HEK293T (cell line): ENCODE results near the gene MYL6B.

Experiments
- BHLHE40 ChIP-seq: fragments of 450-650 bp; IDR thresholded peaks from 2 replicates; pipeline ENCODE4 v1.6.1; 2016; ENCODE audit warnings: mild to moderate bottlenecking, moderate library complexity, borderline replicate concordance
- FOXA1 ChIP-seq: fragments of 450-650 bp; IDR thresholded peaks from 2 replicates; pipeline ENCODE4 v1.6.1; 2016; ENCODE audit warnings: mild to moderate bottlenecking
- L3MBTL2 ChIP-seq: fragments of 450-650 bp; conservative IDR thresholded peaks from 2 replicates; pipeline ENCODE4 v1.6.1; 2016; ENCODE audit warnings: mild to moderate bottlenecking
- LEF1 ChIP-seq: fragments of 450-650 bp; IDR thresholded peaks from 2 replicates; pipeline ENCODE4 v1.6.1; 2017; ENCODE audit warnings: mild to moderate bottlenecking, borderline replicate concordance
- NFRKB ChIP-seq: fragments of 450-650 bp; IDR thresholded peaks from 2 replicates; pipeline ENCODE4 v1.6.1; 2016; ENCODE audit warnings: mild to moderate bottlenecking, moderate library complexity
- SP1 ChIP-seq: fragments of 450-650 bp; IDR thresholded peaks from 2 replicates; pipeline ENCODE4 v1.6.1; 2017
- SUZ12 ChIP-seq: fragments of 450-650 bp; IDR thresholded peaks from 2 replicates; pipeline ENCODE4 v1.6.1; 2016; ENCODE audit warnings: mild to moderate bottlenecking
- TARDBP ChIP-seq: fragments of 450-650 bp; IDR thresholded peaks from 2 replicates; pipeline ENCODE4 v1.6.1; 2016

- no peak for TF ChIP-seq SUZ12
- no peak for TF ChIP-seq TARDBP
- TF ChIP-seq FOXA1 = no peak
- no peak for TF ChIP-seq BHLHE40
- no peak for TF ChIP-seq SP1
- TF ChIP-seq LEF1 = no peak
- no peak for TF ChIP-seq NFRKB
- no peak for TF ChIP-seq L3MBTL2
These were observed 11.4 kb downstream of the MYL6B start for GRCh38 chr12:56163533-56164344.
